G401.6 (cell line): ENCODE data around the gene TCOF1.

Experiments used
- FAIRE-seq: peaks from 2 replicates; lab custom pipeline; 2012; peaks lifted over from hg19 to GRCh38; lab: Jason Lieb, UNC

Gene TCOF1

GRCh38 chr5:150431048-150431447, 73.6 kb downstream of the TCOF1 start:
- no peak for FAIRE-seq

- FAIRE-seq = no peak
Observed at GRCh38 chr5:150431574-150431973, 74.1 kb downstream of the TCOF1 start.

GRCh38 chr5:150434464-150434863, 77.0 kb downstream of the TCOF1 start:
- no peak for FAIRE-seq

- FAIRE-seq = peak; percentile 87
Observed at GRCh38 chr5:150436141-150436680, 78.7 kb downstream of the TCOF1 start.

GRCh38 chr5:150438873-150439546, 81.5 kb downstream of the TCOF1 start:
- peak; percentile 87 for FAIRE-seq

GRCh38 chr5:150440948-150441812, 83.7 kb downstream of the TCOF1 start:
- FAIRE-seq = no peak

GRCh38 chr5:150441813-150442698, 84.6 kb downstream of the TCOF1 start:
- FAIRE-seq = peak; percentile 42

GRCh38 chr5:150442699-150443080, 85.2 kb downstream of the TCOF1 start:
- FAIRE-seq = no peak

GRCh38 chr5:150443242-150444075, 86.0 kb downstream of the TCOF1 start:
- FAIRE-seq = no peak

GRCh38 chr5:150444770-150445169, 87.3 kb downstream of the TCOF1 start:
- no peak for FAIRE-seq

- FAIRE-seq = no peak
Observed at GRCh38 chr5:150446088-150446487, 88.6 kb downstream of the TCOF1 start.

- FAIRE-seq = no peak
Observed at GRCh38 chr5:150446583-150446982, 89.1 kb downstream of the TCOF1 start.

GRCh38 chr5:150447188-150447587, 89.7 kb downstream of the TCOF1 start:
- no peak for FAIRE-seq

GRCh38 chr5:150448334-150448733, 90.8 kb downstream of the TCOF1 start:
- no peak for FAIRE-seq

- no peak for FAIRE-seq
Observed at GRCh38 chr5:150448952-150449516, 91.5 kb downstream of the TCOF1 start.
